ENCODE measurements around the gene SLC22A23.

The SLC22A23 gene

DNA sequence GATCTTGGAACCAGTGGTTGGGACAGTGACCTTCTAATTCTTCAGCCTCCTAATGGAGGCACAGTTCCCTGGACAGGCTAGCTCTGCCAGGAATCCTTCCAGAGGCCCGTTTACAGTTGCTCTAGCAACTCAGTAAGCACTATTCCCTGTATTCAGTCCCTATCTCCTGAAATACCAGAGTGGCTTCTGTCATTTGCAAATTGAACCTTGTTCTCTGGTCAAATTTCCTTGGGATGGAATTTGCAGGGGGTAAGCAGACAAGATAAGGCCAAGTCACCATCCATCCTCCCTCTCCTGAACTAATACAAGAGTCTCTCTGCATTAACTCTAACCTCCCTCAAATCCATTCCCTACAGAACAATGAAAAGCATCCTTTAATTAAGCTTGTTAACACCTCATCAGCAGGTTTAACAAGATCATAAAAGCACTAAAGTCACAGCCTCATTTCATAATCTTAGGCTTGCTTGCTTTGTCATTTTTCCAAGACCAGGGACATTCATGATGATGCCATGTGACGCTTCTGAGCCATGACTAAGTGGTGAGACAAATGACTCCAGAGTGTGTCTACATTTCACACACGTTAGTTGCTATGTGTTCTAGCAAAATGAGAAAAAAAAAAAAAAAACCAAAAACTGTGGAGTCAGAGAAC lies 37.1 kb downstream of the SLC22A23 start:
- DNase-seq (ENCODE audit: extremely low read depth, low read depth), result no peak
- TF ChIP-seq, protein P1, sequence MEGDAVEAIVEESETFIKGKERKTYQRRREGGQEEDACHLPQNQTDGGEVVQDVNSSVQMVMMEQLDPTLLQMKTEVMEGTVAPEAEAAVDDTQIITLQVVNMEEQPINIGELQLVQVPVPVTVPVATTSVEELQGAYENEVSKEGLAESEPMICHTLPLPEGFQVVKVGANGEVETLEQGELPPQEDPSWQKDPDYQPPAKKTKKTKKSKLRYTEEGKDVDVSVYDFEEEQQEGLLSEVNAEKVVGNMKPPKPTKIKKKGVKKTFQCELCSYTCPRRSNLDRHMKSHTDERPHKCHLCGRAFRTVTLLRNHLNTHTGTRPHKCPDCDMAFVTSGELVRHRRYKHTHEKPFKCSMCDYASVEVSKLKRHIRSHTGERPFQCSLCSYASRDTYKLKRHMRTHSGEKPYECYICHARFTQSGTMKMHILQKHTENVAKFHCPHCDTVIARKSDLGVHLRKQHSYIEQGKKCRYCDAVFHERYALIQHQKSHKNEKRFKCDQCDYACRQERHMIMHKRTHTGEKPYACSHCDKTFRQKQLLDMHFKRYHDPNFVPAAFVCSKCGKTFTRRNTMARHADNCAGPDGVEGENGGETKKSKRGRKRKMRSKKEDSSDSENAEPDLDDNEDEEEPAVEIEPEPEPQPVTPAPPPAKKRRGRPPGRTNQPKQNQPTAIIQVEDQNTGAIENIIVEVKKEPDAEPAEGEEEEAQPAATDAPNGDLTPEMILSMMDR (IDR thresholded peaks at IDR 0.05; ENCODE audit: low read depth, low read length), result no peak

DNA sequence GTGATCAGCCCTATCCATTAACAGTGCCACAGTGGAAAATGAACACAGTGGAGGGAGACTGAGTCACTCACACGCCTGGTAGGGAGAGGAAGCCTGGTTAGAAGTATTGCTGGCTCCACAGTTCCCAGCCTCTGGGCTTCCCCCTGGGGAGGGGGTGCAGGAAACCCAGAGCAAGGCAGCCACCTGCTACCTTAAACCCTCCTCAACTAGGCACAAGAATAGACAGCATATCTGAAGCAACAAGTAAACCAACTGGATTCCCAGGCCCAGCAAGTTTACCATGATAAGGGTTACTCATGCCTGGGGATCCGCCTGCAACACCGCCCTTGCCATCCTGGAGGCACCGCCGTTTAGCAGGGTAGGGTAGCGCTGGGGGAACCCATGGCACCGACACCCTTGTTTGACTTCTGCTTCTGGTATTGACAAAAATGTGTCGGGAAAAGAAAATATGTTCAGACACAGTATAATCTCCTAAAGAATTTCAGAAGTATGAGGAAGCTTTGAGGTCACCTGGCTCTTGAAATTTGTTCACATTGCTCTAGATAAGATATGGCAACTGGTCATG lies 38.3 kb downstream of the SLC22A23 start:
- TF ChIP-seq, protein P1 (IDR thresholded peaks at IDR 0.05; ENCODE audit: low read depth, low read length), result no peak
- no peak for DNase-seq (ENCODE audit: extremely low read depth, low read depth)

DNA sequence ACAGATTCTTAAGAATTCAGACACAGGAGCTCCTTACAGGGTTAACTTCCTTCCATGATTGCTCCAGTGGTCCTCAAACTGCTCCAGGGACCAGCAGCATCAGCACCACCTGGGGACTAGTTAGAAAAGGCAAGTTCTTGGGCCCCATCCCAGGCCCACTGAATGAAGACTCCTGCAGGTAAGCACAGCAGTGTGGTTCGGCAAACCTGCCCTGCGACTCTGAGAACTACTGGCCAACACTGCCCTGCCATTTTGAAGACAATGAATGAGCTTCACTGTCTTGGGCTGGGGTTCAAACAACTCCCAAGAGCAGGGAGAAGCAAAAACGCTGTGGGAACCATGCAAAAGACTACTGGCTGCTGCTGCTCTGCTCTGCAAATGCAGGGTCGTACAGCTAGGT lies 39.4 kb downstream of the SLC22A23 start:
- DNase-seq (ENCODE audit: extremely low read depth, low read depth), result no peak
- TF ChIP-seq, protein P1 (IDR thresholded peaks at IDR 0.05; ENCODE audit: low read depth, low read length), result no peak

DNA sequence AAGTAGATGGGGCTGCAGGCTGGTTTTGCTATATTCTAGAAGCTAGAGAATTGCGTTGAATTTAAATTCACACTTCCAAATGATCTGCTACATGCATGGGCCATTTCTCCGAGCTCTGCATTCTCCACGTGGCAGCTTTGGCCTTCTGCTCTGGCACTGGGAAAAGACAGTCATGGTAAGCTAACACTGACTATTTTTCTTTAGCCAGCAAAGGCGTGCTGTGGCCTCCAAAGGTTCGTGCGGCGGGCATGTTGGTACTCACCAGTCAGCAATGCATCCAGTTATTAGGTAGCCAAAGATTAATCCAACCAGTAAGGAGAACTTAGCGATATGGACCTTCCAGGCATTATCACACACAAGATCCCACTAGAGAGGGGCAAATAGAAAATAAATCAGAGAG lies 41.4 kb downstream of the SLC22A23 start:
- DNase-seq (ENCODE audit: extremely low read depth, low read depth), result no peak
- TF ChIP-seq, protein P1 (IDR thresholded peaks at IDR 0.05; ENCODE audit: low read depth, low read length), result no peak

DNA sequence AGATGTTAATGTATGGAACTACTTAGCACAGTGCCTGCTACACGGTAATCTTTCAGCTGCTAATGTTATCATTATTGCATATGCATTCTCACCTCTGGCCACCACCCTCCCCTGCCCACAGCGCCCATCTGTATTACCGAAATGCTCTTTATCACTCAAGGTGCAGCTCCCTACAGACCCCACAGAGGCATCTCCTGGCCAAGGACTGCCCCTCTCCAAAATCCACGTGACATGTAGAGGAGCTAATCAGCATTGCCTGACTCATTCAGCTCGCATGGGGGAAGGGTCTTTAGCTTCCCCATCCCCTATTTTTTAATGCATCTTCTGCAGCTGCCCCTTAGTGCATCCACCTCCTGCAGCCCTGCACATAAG lies 41.8 kb downstream of the SLC22A23 start:
- no peak for DNase-seq (ENCODE audit: extremely low read depth, low read depth)
- TF ChIP-seq, protein P1 (IDR thresholded peaks at IDR 0.05; ENCODE audit: low read depth, low read length), result no peak

- no peak for DNase-seq (ENCODE audit: extremely low read depth, low read depth)
- TF ChIP-seq, protein P1 (IDR thresholded peaks at IDR 0.05; ENCODE audit: low read depth, low read length), result no peak
These were observed 42.3 kb downstream of the SLC22A23 start for GRCh38 chr6:3414327-3415081.

- TF ChIP-seq, protein P1 (IDR thresholded peaks at IDR 0.05; ENCODE audit: low read depth, low read length), result no peak
- no peak for DNase-seq (ENCODE audit: extremely low read depth, low read depth)
These were observed 43.3 kb downstream of the SLC22A23 start for GRCh38 chr6:3413592-3413991.

Measured in AG09319 (cell line).